ENCODE data around the gene FOXE1.

GRCh38 chr9:97895211-97895610, 42.2 kb downstream of the FOXE1 start:
- no peak for TF ChIP-seq GABPA (IDR thresholded peaks at IDR 0.05; ENCODE audit: low read depth)
- TF ChIP-seq CTCF (IDR thresholded peaks at IDR 0.05): no peak
- no peak for TF ChIP-seq SIN3A (IDR thresholded peaks at IDR 0.05; ENCODE audit: borderline replicate concordance, low read depth, low read length)

All from SK-N-SH (cell line).